ENCODE results near the gene ENTPD6. TPM values are rescaled to one million over a fixed set of nuclear protein-coding genes. Genes with fewer than 3 reads are reported as not detected.
"Not testable (repeated sequence)": the region's sequence is repeated elsewhere in the genome, so short reads cannot be mapped to it uniquely, and the experiment has no call there.

The ENTPD6 gene
- polyA plus RNA-seq, 6 donors from 2014 or later: 21.1 to 32.5 (median 24.4) TPM

GRCh38 chr20:25256226-25256859 lies 60.8 kb downstream of the ENTPD6 start:
- Mint-ChIP-seq H3K36me3 (peaks cover under 1 to 8% of the 10 kb centered on the region in 2 donors), H3K4me3 (no peak overlapping the region), H3K9me3 (no peaks in the 10 kb centered on the region), H3K27me3 (no peaks in the 10 kb centered on the region), H3K4me1 (peaks cover 0 to 13% (median 3%) of the 10 kb centered on the region in 3 donors), H3K27ac (peak overlapping the region in 1 of 6 donors; percentile 70)
- DNase-seq (no peak), ATAC-seq (ENCODE audit: low read depth in 2 of 2) (no peak)

- peaks cover 0 to 12% (median 3%) of the 10 kb centered on the region in 3 donors for H3K4me1 Mint-ChIP-seq
- no peak for DNase-seq
- H3K9me3 Mint-ChIP-seq: peaks cover 0 to 2% (median 0%) of the 10 kb centered on the region in 7 donors
- no peak for ATAC-seq (ENCODE audit: low read depth in 2 of 2)
- peaks cover 8 to 13% of the 10 kb centered on the region in 2 donors for H3K36me3 Mint-ChIP-seq
- H3K27me3 Mint-ChIP-seq: no peaks in the 10 kb centered on the region
- no peak overlapping the region for H3K27ac Mint-ChIP-seq
- H3K4me3 Mint-ChIP-seq: no peak overlapping the region
Observed at GRCh38 chr20:25257130-25257529, 61.6 kb downstream of the ENTPD6 start.

- no peak for ATAC-seq (ENCODE audit: low read depth in 2 of 2)
- peaks cover 0 to 12% (median 3%) of the 10 kb centered on the region in 3 donors for H3K4me1 Mint-ChIP-seq
- H3K4me3 Mint-ChIP-seq: no peak overlapping the region
- H3K9me3 Mint-ChIP-seq: peaks cover 0 to 2% (median 0%) of the 10 kb centered on the region in 7 donors
- no peaks in the 10 kb centered on the region for H3K27me3 Mint-ChIP-seq
- peaks cover 9 to 13% of the 10 kb centered on the region in 2 donors for H3K36me3 Mint-ChIP-seq
- H3K27ac Mint-ChIP-seq: no peak overlapping the region
- DNase-seq: no peak
Observed at GRCh38 chr20:25257756-25258475, 62.4 kb downstream of the ENTPD6 start.

GRCh38 chr20:25258476-25258805 lies 62.9 kb downstream of the ENTPD6 start:
- H3K9me3 Mint-ChIP-seq: peaks cover 0 to 2% (median 0%) of the 10 kb centered on the region in 7 donors
- DNase-seq: no peak
- H3K36me3 Mint-ChIP-seq: peaks cover 14 to 17% of the 10 kb centered on the region in 2 donors
- peaks cover 0 to 12% (median 3%) of the 10 kb centered on the region in 3 donors for H3K4me1 Mint-ChIP-seq
- no peak for ATAC-seq (ENCODE audit: low read depth in 2 of 2)
- H3K27ac Mint-ChIP-seq: no peak overlapping the region
- no peaks in the 10 kb centered on the region for H3K27me3 Mint-ChIP-seq
- no peak overlapping the region for H3K4me3 Mint-ChIP-seq

GRCh38 chr20:25258828-25259227 lies 63.3 kb downstream of the ENTPD6 start:
- H3K4me3 Mint-ChIP-seq: peak overlapping the region in 1 of 8 donors; percentile 51
- no peaks in the 10 kb centered on the region for H3K27me3 Mint-ChIP-seq
- peaks cover 0 to 12% (median 3%) of the 10 kb centered on the region in 3 donors for H3K4me1 Mint-ChIP-seq
- H3K9me3 Mint-ChIP-seq: peaks cover 0 to 2% (median 0%) of the 10 kb centered on the region in 7 donors
- peaks cover 15 to 17% of the 10 kb centered on the region in 2 donors for H3K36me3 Mint-ChIP-seq
- DNase-seq (no peak), ATAC-seq (ENCODE audit: low read depth in 2 of 2) (no peak)
- peak overlapping the region in 1 of 6 donors; percentile 59 for H3K27ac Mint-ChIP-seq

GRCh38 chr20:25259358-25259757 lies 63.8 kb downstream of the ENTPD6 start:
- H3K9me3 Mint-ChIP-seq: peaks cover 0 to 2% (median 0%) of the 10 kb centered on the region in 7 donors
- H3K27ac Mint-ChIP-seq: no peak overlapping the region
- no peak for DNase-seq
- H3K4me1 Mint-ChIP-seq: peaks cover 0 to 12% (median 3%) of the 10 kb centered on the region in 3 donors
- H3K4me3 Mint-ChIP-seq: no peak overlapping the region
- peaks cover 15 to 17% of the 10 kb centered on the region in 2 donors for H3K36me3 Mint-ChIP-seq
- no peak for ATAC-seq (ENCODE audit: low read depth in 2 of 2)
- H3K27me3 Mint-ChIP-seq: no peaks in the 10 kb centered on the region

- Mint-ChIP-seq H3K4me3 (no peak overlapping the region), H3K4me1 (peaks cover 0 to 12% (median 0%) of the 10 kb centered on the region in 3 donors), H3K36me3 (peaks cover 15 to 17% of the 10 kb centered on the region in 2 donors), H3K27ac (no peak overlapping the region), H3K27me3 (no peaks in the 10 kb centered on the region), H3K9me3 (peaks cover 0 to 2% (median 0%) of the 10 kb centered on the region in 7 donors)
- DNase-seq (no peak), ATAC-seq (ENCODE audit: low read depth in 2 of 2) (no peak)
Observed at GRCh38 chr20:25259788-25260254, 64.3 kb downstream of the ENTPD6 start.

GRCh38 chr20:25260770-25261437 lies 65.4 kb downstream of the ENTPD6 start:
- not testable (repeated sequence) for H3K4me3 Mint-ChIP-seq; ATAC-seq (ENCODE audit: low read depth in 2 of 2); H3K9me3 Mint-ChIP-seq; DNase-seq; H3K27ac Mint-ChIP-seq; H3K27me3 Mint-ChIP-seq
- Mint-ChIP-seq H3K4me1 (peaks cover 0 to 12% (median 0%) of the 10 kb centered on the region in 3 donors), H3K36me3 (peaks cover 15 to 17% of the 10 kb centered on the region in 2 donors)

- Mint-ChIP-seq H3K27me3 (no peaks in the 10 kb centered on the region), H3K4me3 (no peak overlapping the region), H3K4me1 (peaks cover 6 to 11% (median 9%) of the 10 kb centered on the region in 3 donors), H3K27ac (no peak overlapping the region), H3K9me3 (no peaks in the 10 kb centered on the region), H3K36me3 (peaks cover 22 to 23% of the 10 kb centered on the region in 2 donors)
- ATAC-seq (ENCODE audit: low read depth in 2 of 2) (no peak), DNase-seq (no peak)
Observed at GRCh38 chr20:25269057-25269832, 73.7 kb downstream of the ENTPD6 start.

- peaks cover 6 to 11% (median 9%) of the 10 kb centered on the region in 3 donors for H3K4me1 Mint-ChIP-seq
- H3K36me3 Mint-ChIP-seq: peaks cover 22 to 25% of the 10 kb centered on the region in 2 donors
- no peak overlapping the region for H3K4me3 Mint-ChIP-seq
- ATAC-seq (ENCODE audit: low read depth in 2 of 2) (no peak), DNase-seq (no peak)
- H3K27ac Mint-ChIP-seq: peak overlapping the region in 1 of 6 donors; percentile 16
- H3K27me3 Mint-ChIP-seq: no peaks in the 10 kb centered on the region
- no peaks in the 10 kb centered on the region for H3K9me3 Mint-ChIP-seq
Observed at GRCh38 chr20:25269833-25270170, 74.3 kb downstream of the ENTPD6 start.

GRCh38 chr20:25270829-25271251 lies 75.3 kb downstream of the ENTPD6 start:
- H3K27ac Mint-ChIP-seq: no peak overlapping the region
- no peak for ATAC-seq (ENCODE audit: low read depth in 2 of 2)
- H3K27me3 Mint-ChIP-seq: no peaks in the 10 kb centered on the region
- DNase-seq: no peak
- H3K9me3 Mint-ChIP-seq: no peaks in the 10 kb centered on the region
- H3K4me3 Mint-ChIP-seq: no peak overlapping the region
- peaks cover 6 to 11% (median 9%) of the 10 kb centered on the region in 3 donors for H3K4me1 Mint-ChIP-seq
- H3K36me3 Mint-ChIP-seq: peaks cover 29 to 32% of the 10 kb centered on the region in 2 donors

GRCh38 chr20:25271486-25272222 lies 76.1 kb downstream of the ENTPD6 start:
- no peak overlapping the region for H3K27ac Mint-ChIP-seq
- ATAC-seq (ENCODE audit: low read depth in 2 of 2) (no peak), DNase-seq (no peak)
- no peaks in the 10 kb centered on the region for H3K9me3 Mint-ChIP-seq
- H3K4me1 Mint-ChIP-seq: peaks cover 6 to 11% (median 9%) of the 10 kb centered on the region in 3 donors
- no peaks in the 10 kb centered on the region for H3K27me3 Mint-ChIP-seq
- no peak overlapping the region for H3K4me3 Mint-ChIP-seq
- peaks cover 29 to 33% of the 10 kb centered on the region in 2 donors for H3K36me3 Mint-ChIP-seq
